HG02981 (cell line): ENCODE results near the gene KRT79.

Experiments used
- ATAC-seq: cut with Tn5 transposase; IDR thresholded peaks from one replicate; pipeline ENCODE4 v1.9.1; 2021; ENCODE audit warnings: mild to moderate bottlenecking, moderate library complexity; ENCODE audit not compliant: unreplicated experiment

Gene KRT79

DNA sequence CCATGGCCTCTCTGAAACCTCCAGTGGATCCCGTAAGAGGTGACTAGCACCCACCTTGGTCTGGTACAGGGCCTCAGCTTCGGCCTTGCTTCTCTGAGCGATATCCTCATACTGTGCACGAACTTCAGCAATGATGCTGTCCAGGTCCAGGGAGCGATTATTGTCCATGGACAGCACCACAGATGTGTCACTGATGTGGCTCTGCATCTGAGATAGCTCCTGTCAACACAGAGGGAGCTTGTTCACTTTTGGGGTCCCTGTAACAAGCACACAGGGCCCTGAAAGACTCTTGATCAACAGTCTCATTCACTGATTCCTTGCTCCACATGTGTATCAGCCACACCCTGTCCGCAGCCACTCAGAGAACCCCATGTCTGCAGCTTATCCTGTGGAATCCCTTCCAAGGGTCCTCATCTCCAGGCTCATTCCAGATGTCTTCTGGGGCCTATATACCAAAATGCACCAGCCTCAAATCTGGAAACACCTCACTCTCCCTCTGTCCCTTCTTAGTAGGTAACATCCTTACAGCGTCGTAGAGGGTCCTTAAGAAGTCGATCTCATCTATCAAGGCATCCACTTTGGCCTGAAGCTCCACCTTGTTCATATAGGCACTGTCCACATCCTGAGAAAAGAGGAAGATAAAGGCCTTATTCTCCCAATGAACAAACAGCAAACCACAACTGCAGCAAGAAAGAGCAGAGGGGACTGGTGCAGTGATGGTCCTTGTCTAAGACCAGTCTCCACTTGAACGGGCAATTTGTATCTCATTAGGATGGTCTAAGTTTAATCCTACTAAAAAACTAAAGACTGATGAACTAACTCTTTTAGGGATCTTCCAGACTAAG lies 41.7 kb downstream of the KRT79 start:
- no peak for ATAC-seq

DNA sequence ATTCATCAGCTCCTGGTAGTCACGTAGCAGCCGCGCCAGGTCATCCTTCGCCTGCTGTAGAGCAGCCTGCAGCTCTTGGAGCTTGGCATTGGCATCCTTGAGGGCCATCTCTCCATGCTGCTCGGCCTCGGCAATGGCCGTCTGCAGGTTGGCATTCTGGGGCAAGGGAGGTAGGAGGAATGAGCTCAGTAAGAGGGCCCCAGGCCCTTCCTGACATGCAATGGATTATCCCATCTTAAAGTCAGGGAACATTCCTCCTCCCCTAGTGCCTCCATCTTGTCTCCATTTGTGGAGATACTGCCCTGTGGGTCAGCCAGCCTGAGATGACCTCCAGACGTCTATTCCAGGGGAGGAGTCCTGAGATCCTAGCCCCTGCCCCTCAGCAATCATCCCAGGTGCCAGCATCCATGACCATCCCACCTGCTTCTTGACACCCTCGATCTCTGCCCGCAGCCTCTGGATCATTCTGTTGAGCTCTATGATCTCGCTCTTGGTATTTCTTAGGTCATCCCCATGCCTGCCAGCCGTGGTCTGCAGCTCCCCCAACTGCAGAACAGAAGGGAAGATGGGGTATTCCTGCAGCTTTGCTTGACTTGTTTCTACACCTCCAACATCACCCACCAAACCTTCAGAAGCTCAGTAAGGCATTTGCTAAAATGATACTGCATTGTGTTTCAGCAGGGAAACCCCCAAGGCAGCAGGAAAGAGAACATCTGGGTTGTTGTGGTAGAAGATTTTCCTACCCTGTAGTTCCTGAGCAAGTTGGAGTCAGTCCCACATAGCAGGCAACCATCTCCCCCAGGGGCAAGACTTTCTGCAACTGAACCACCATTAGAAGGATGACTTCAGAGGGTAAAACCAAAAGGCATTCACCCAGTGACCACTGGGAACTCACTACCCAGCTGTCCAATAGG lies 42.6 kb downstream of the KRT79 start:
- no peak for ATAC-seq

DNA sequence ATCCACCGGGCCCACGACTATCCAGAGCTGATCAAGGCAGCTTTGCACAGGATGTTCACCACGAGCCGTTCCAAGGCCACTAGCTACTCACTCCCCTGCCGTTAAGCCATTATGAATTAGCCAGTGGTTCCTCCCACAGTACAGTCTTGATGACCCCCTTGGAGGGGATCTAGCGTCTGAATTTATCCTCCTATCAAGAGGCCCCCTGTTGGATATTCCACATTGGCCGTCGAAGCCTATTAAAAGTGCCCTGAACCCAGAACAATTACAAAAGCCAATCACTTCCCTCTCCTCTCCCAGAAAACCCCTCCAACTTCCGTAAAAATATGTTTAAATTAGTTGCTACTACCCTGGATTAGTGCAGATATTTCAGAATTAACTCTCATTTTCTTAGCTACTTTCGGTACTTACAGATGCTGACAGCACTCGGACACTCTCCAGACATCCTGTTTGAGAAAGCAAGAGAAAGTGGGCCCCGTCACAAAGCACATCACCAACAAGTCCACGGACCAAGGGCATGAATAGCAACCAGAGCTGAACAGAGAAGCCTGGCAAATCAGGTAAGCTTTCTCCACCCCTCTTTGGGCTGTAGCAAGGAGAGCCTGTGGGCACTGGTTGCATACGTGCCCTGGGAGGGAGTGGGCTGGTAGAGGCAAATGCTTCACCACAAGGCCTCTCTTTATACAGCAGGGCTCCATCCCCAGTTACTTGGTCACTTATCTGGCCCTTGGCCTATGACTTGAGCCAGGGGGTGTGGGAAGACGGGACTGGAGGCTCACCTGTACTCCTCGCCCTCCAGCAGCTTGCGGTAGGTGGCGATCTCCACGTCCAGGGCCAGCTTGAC lies 43.5 kb downstream of the KRT79 start:
- no peak for ATAC-seq

DNA sequence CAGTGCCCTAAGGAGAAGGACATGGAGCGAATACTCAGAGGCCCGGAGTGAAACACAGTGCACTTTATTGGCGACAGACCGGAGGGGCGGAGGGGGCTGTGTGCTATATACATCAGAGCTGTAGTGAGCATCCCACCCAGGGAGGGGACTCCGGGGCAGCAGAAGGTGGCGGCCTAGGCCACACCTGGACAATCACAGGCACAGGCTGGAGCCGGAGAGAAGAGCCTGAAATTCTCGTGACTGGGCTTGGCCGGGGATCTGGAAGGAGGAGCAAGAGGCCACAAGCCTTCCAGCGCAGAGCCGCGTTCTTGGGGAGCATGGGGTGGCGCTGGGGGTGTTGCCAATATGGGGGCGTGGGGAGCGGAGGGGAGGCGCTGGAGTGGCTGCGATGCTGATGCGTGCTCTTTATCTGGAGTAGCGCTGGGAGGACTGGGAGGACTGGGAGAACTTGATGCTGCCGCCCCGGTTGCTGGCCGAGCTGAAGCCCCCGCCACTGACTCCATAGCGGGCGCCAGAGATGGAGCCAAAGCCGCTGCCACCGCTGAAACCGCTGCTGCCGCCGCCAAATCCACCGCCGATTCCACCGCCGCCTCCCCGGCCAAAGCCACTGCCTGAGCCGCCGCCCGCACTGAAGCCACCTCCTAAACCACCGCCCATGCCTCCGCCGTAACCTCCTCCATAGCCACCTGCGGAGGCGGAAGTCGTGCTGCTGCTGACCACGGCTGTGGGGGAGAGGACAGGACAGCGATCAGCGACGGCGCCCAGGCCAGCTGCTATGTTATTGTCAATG lies 44.3 kb downstream of the KRT79 start:
- ATAC-seq = no peak

DNA sequence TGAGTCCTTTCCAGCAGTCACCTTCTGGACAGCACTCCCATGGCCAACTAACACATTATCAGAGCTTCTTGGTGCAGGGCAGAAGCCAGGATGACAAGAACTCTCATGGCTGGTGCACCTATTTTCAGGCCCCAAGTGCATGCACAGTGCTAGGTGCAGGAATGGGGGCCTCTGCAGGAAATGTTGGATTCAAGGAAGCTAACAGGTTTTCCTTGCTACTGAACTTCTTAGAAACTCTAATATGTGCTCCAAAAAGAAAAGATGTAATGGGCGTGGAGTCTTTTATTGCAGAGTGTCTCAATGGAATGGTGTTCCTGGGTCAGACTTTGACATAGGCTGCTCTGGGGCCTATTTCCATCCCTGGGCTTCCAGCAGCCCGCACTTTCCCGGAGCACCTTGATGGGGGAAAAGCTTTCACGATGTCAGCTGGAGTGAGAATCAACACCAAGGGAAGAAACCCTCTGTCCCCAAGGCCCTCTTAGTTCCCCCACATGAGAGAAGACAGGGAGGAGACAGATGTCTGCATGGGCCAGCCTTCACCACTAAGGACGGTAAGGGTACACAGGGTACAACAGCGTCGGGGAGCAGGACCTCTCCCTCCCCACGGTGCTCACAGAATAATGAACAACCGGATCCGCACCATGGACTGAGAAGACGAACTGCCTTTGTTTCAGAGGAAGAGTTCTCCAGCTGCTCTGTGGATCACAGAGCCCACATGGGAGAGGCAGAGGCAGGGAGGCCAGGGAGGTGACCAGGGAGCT lies 45.1 kb downstream of the KRT79 start:
- ATAC-seq = no peak

DNA sequence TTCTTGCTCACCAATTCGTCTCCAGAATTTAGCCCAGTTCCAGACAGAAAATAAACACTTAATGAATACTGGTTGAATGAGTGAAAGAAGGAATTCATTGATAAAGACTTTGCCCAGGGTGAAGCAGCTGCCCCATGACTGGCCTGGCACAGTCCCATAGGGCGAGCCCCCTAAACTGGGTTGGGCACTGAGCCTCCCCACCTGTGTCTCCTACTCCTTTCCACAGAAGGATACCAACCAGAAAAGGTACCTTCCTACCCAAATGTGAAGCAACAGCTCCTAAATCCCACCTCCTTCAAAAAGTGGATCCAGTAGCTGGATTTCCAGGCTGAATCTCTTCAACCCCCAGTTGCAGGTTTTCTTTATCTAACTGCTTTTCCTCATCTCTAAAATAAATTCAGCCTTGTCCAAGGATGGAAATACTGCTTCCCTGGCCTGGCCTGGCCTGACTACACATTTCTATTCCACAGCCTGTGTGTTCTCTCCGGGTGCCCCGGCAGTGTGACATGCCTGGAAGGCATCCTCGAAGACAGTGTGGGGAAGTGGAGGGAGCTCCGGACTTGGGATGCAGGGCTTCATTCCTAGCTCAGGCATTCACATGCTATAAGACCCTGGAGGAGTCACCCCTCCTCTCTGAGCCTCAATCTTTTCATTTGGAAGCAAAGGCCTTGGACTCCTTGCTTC lies 45.8 kb downstream of the KRT79 start:
- no peak for ATAC-seq

DNA sequence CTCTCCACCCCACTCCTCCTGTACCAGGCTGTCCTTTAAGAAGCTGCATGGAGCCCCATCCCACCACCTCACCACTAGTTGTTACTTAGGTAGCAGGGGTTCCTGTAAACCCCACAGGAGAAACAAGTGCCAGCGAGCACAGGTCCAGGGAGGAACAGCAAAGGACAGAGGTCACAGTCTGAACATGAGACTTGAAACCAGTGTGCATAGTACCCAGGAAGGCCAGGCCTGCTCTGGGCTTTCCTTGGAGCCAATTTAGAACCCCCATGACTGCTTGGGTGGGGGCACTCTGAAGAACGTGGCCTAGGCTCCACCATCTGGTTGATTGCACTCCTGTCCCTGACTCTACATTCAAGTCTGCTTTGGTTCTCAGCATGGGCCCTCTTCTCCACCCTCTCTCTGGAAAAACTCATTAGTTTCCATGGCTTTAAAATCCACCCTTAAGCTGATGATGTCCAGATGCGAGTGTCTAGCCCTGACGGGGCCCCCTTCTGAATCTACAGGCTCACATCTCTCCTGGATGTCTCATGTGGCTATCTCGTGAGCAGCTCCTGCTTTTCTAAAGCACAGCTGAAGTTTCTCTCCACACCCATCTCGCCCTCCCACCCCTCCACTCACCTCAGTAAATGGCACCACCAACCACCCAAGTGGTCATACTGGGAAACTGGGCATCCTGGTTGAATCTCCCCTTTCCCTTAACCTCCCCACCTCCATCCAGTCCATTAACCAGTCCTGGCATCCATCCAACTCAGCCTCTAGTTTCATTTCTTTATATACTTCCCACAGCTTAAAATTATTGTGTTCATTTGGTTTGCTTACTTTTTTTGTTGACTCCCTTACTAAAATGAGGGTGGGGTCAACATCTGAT lies 46.6 kb downstream of the KRT79 start:
- no peak for ATAC-seq

DNA sequence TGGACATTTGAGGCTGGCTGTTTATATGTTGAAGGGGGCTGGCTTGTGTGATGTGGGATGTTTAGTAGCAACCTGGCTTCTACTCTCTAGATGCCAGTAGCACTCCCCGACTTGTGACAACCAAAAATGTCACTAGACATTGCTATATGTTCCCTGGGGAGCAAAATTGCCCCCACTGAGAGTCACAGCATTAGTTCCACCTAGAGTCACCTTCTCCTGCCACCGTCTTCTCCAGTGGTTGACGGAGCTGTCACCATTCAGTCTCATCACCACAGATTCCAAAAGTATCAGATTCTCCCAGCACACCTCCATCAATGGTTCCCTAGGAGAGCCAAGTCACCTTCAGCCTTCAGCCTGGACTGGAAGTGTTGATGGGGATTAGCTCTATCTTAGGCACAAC lies 49.2 kb downstream of the KRT79 start:
- ATAC-seq = no peak

DNA sequence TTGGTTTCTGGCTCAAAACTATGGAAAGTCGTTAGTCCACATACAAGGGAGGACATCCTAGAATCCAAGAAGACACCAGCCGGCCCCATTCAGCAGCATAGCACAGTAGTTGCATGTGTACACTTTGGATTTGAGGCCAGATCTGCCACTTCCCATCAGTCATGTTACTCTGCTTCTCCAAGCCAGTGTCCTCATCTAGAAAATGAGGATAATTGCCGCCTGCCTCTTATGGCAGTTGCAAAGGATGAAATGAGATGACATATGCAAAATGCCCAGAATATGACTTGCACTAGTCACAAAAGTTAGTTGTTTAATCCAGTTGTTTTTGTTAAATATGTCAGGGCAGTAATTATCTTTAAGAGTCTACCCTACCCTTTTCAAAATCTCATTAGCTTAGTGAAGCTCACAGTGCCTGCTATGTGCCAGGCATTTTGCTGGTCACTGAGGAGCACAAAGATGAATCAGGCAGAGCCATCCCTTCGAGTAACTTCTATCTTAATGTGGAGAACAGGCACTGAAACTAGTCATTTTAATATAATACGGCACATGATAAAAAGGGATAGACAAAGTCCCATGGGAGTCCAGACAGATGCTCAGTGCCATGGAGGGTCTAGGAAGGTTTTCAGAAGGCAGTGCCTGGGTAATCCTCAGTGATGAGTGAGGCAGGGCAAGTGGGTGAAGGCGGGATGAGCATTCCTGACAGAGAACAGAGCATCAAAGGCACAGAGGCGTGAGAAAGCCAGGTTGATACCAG lies 50.4 kb downstream of the KRT79 start:
- ATAC-seq = no peak

DNA sequence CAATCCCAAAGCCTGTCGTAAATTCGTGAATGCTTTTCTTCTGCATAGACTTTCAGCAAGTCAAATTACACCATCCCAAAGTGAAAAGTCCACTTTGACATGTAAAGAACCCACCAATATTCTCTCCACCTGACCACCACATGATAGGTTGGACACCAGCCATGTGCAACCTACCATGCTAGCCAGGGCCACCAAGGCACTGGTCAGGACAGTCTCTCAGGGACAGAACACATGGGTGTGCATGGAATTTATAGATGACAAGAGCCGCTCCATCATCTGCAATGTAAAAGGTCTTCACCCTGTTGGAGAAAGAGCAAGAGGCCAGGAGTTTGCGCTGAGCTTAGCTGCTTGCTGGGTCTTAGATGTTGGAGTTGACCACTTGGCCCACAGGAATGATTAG lies 51.6 kb downstream of the KRT79 start:
- no peak for ATAC-seq

DNA sequence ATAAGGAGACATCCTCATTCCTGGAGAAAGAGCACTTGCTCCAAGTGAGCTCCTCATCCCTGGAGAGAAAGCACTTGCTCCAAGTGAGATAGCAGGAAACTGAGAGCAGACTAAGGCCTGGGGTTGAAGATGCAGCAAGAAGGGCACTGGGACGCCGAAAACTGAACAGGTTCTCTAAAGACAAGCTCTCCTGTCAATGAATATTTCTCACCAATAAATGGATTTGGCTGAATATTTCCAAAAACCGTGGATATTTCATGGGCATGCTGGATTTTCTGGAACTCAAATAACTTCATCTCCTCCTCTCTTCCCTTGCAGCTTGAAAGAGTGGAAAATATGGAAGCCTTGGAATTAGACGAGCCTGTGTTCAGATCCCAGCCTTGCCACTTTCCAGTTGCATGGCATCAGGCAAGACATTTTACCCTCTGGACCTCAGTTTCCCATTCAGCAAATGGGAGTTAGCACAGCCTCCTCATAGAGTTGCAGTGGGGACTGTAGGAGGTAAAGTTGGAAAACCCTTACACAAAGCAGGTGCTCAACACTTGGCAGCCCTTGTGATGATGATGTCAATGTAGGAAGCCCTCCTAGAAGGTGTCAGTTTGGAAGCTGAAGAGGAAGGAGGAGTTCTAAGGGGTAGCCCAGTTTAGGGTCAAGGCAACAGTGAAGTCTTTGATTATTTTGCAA lies 52.6 kb downstream of the KRT79 start:
- ATAC-seq = no peak

DNA sequence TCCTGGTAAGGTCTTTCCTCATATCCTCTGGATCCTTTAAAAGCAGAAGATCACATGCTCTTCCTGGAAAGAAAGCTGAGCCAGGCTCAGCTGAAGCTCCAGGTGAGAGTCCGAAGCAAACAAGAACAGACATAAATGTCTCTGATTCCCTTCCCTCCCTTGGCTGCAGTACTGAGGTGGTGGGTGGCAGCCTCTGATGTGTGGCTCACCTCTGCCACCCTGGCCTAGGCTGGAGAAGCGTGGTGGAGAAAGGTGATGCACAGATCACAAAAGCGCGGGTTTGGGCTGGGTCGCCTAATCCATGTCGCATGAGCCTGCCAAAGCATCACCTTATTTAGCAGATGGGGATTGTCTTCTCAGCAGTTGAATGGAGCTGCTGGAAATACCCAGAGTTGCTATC lies 54.2 kb downstream of the KRT79 start:
- no peak for ATAC-seq

DNA sequence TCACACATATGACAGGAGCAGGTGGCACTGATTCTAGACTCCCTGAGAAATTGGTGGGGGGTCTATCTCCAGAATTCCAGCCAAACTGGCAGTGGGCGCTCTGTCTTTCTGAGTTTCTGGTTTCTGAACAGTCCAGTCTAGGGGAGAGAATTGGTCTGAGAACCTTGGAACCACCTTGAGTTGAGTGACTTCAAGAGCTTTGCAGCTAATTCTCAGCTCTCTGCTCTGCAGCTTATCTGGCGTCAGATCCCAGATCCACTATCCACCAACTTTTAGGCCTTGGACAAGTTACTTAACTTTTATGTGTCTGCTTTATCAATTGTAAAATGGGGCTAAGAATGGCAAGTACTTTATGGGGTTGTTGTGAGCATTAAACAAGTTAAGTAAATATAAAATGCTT lies 55.3 kb downstream of the KRT79 start:
- no peak for ATAC-seq

DNA sequence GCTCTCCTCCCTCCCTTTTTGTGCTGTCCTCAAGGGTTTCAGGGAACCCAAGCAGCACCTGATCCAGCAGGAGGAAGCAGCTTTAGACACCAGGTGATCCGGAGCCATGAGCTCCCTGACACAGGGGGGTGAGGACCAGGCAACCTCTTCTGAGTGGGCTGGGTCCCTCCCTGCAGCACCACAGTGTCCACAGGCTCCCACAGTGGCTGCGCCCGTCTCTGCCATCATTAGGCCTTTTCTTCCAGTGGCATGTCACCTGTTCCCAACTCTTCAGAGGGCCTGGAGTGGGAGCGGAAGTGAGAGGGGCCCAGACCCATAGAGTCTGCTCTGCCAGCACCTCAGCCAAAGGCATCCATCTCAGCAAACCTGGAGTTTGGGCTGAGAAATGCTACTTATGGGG lies 56.5 kb downstream of the KRT79 start:
- no peak for ATAC-seq

DNA sequence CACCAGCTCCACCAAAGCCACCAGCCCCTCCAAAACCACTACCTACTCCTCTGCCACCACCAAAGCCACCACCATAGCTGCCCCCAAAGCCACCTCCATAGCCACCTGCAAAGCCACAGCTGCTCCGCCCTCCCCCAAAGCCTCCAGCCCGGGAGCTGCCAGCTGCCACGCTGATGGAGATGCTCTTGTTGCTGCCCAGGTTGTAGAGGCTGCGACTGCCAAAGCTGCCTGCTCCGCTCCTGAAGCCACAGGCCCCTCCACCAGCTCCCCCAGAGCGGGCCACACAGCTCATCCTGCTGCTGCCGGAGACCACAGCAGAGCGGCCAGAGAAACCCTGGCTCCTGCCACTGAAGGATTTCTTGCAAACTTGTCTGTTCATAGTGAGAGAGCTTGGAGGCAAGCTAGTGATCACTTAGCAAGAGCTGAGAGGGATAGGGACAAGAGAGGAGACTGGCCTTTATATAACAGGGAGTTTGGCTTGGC lies 57.2 kb downstream of the KRT79 start, which contains the start of gene KRT76:
KRT76 (minus strand) TSS at position 433 of the 483 bp plus-strand sequence; CDS start at position 379, 54 bp downstream.
- no peak for ATAC-seq

DNA sequence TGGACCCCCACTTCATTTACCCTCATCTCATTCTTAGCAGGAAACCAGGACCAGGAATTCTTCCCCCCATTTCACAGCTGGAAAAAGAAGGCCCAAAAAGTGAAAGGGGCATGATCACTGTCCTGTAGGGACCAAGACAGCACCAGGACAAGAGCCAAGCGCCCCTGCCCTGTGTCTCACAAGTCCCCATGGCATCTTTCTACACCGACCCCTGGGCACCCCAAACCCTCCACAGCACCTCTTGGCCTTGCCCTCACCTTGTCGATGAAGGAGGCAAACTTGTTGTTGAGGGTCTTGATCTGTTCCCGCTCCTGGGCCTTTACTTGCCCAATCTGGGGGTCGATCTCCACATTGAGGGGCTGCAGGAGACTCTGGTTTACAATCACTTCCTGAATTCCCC lies 57.7 kb downstream of the KRT79 start:
- ATAC-seq = no peak
